Measurements from ENCODE around the gene MFN2.
"Not testable (repeated sequence)": the region's sequence is repeated elsewhere in the genome, so short reads cannot be mapped to it uniquely, and the experiment has no call there.

MFN2 gene

GRCh38 chr1:11979851-11980675 lies at the start of gene MFN2:
MFN2 (plus strand) TSS chr1:11980444; CDS start chr1:11989169, 8,725 bp downstream.
- peak; percentile 95 for DNase-seq (ENCODE audit: low spot score)

- DNase-seq (ENCODE audit: low spot score), result no peak
Measured at GRCh38 chr1:11930571-11931445, 49.4 kb upstream of the MFN2 start.

- DNase-seq (ENCODE audit: low spot score), result no peak
Measured at GRCh38 chr1:11931845-11932244, 48.4 kb upstream of the MFN2 start.

GRCh38 chr1:11934302-11935056 lies 45.8 kb upstream of the MFN2 start, which contains the start of gene PLOD1:
PLOD1 (plus strand) TSS chr1:11934717; CDS start chr1:11934780, 63 bp downstream.
- DNase-seq (ENCODE audit: low spot score), result peak; percentile 78

GRCh38 chr1:11935057-11935412 lies 45.2 kb upstream of the MFN2 start:
- no peak for DNase-seq (ENCODE audit: low spot score)

GRCh38 chr1:11935733-11936132 lies 44.5 kb upstream of the MFN2 start:
- DNase-seq (ENCODE audit: low spot score), result not testable (repeated sequence)

- no peak for DNase-seq (ENCODE audit: low spot score)
Measured at GRCh38 chr1:11938722-11939526, 41.3 kb upstream of the MFN2 start.

GRCh38 chr1:11939794-11940193 lies 40.5 kb upstream of the MFN2 start:
- DNase-seq (ENCODE audit: low spot score), result not testable (repeated sequence)

- peak; percentile 24 for DNase-seq (ENCODE audit: low spot score)
Measured at GRCh38 chr1:11940260-11940921, 39.9 kb upstream of the MFN2 start.

- DNase-seq (ENCODE audit: low spot score), result no peak
Measured at GRCh38 chr1:11942280-11942679, 38.0 kb upstream of the MFN2 start.

GRCh38 chr1:11943619-11944018 lies 36.6 kb upstream of the MFN2 start:
- DNase-seq (ENCODE audit: low spot score), result peak; percentile 97

- DNase-seq (ENCODE audit: low spot score), result no peak
Measured at GRCh38 chr1:11944358-11944931, 35.8 kb upstream of the MFN2 start.

- no peak for DNase-seq (ENCODE audit: low spot score)
Measured at GRCh38 chr1:11946647-11947046, 33.6 kb upstream of the MFN2 start.

GRCh38 chr1:11948822-11949458 lies 31.3 kb upstream of the MFN2 start:
- DNase-seq (ENCODE audit: low spot score), result no peak

GRCh38 chr1:11951901-11952300 lies 28.3 kb upstream of the MFN2 start:
- DNase-seq (ENCODE audit: low spot score), result peak; percentile 97

- no peak for DNase-seq (ENCODE audit: low spot score)
Measured at GRCh38 chr1:11952455-11953109, 27.7 kb upstream of the MFN2 start.

- no peak for DNase-seq (ENCODE audit: low spot score)
Measured at GRCh38 chr1:11955221-11955620, 25.0 kb upstream of the MFN2 start.

GRCh38 chr1:11957398-11957797 lies 22.8 kb upstream of the MFN2 start:
- DNase-seq (ENCODE audit: low spot score), result no peak

- DNase-seq (ENCODE audit: low spot score), result no peak
Measured at GRCh38 chr1:11957897-11958296, 22.3 kb upstream of the MFN2 start.
